Head of caudate nucleus (tissue), 42 donors: ENCODE measurements around the gene RAMACL.

ENCODE experiments used
- DNase-seq, 42 donors: peaks; one replicate each; pipeline versions ENCODE4 v3.0.0 to v3.0.0-alpha.2; 2020 to 2021; ENCODE audit warnings: mixed read lengths in 7 of 42
- intact Hi-C: fragments of 100-400 bp; cut with DNase I; formaldehyde crosslinking; loops from one replicate; pipeline ENCODE4 v1.15.0; 2022

RAMACL gene

DNA sequence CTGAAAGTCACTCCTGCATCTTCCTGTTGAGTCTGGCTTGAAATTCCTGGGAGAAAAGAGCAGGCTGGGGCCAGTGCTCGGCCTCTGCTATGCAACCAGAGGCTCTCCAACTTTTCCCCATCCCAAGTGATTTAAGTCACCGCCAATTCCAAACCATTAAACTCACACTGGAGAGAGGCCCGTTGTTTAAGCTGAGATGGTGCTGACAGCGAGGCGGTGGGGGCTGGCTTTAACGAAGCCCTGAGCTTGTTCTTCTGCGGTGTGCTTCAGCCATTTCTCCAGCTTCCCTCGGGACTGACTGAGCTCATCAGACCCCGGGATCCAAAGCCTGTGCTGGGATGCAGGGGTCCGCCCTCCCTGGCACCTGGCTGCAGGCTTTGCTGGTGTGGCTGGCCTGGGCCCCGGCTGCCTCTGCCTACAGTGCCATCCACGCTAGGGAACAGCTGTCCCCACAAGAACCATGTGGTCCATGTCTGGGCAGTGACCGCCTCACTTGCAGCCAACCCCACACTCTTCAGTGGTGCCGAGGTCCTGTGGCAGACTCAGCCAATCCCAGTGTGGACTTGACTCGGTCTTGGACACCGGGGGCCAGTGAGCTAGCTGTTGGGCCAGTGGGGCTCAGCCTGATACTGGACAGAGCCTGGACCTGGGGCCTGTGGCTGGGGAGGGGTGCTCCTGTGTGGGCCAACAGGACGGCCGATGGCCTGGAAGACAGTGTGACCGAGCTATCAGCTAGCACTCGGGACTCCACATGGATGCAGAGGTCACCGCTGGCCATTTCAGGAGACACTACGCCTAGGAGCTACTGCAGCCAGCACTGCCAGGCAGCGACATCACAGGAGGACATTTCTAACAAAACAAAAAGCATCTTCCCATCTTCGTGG lies 21.2 kb downstream of the RAMACL start:
- peak in 1 of 42 donors; percentile 6 for DNase-seq
- intact Hi-C loops: no loop called here

DNA sequence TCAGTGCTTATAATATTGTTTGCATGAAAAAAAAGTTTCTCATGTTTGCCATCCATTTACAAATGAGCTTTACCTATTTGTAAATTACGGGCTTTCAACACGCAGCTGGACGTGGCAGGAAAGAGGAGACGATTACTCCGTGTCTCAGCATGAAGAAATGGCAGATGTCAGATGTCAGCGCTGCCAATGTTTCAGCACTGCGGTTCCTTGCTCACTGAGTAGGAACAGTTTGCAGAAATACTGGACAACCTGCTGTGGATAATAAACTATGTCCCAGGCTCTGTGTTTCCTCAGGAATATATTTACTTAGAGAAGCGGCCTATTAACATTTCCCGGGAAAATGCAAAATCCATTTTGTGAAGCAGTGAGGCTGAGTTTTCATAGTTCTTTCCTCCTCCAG lies 22.7 kb downstream of the RAMACL start:
- DNase-seq: no peak

DNA sequence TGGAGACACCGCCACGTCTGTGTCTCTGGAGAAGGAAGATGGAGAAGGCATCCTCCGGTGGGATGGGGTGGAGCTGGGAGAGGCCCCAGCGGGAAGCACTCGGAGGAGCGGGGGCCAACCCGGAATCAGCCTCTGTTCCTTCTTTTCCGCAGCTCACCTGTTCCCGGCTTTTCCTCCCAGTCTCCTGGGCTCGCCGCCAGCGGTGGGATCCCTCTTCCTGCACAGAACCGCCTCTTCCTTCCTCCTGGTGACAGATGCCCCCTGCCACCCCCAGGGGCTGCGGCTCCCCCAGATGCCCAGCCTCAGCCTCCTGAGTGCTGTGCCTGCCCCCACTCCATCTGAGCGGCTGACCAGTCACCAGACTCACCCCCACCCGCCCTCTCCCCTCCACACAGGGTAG lies 23.3 kb downstream of the RAMACL start:
- DNase-seq: peak in 1 of 42 donors; percentile 6
- intact Hi-C loops: no loop called here

More for the DNA sequence above, 22.7 kb downstream of the RAMACL start:
- intact Hi-C loops: no loop called here

DNA sequence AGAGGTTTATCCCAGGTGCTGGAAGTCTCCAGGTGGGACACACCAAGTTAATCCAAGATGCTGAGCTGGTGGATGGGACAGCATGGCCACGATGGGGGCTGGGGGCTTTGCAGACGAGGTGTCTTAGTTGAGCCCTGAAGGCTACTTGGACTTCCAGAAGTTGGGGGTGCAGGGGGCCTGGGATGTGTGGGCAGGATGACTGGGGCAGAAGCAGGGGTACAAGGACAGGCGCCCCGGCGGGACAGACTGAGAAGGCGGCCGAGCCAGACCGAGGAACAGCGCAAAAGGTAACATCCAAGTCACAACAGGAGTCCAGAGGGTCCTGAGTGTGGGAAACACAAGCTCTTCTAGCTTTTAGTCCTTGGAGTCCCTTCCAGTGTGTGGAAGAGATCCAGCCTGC lies 23.8 kb downstream of the RAMACL start:
- peak in 1 of 42 donors; percentile 5 for DNase-seq
- intact Hi-C loops: no loop called here

DNA sequence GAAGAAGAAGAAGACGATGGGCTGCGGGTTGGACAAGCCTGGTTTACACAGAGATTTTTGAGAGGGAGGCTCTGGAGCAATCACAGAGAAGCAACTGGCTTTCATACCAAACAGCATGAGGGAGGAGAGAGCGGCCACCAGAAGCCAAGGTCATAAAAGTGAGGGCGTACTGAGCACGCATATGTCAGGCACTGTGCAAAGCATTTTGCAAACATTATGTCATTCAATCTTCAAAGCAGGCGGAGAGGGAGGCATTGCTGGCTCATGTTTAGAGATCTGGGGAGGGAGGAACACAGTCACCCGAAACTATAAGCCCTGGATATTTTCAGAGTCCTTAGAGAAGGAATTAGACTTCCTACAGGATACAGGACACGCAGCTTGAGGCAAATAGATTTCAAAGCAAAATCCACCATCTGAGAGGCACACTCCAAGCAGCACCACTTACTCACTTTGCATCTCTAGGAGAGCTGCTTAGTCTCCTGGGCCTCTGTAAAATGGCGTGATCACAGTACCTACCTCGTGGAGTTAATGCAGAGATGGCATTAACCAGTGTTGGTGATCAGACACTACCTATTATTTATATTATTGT lies 24.6 kb downstream of the RAMACL start:
- DNase-seq: no peak
- intact Hi-C loops: no loop called here

DNA sequence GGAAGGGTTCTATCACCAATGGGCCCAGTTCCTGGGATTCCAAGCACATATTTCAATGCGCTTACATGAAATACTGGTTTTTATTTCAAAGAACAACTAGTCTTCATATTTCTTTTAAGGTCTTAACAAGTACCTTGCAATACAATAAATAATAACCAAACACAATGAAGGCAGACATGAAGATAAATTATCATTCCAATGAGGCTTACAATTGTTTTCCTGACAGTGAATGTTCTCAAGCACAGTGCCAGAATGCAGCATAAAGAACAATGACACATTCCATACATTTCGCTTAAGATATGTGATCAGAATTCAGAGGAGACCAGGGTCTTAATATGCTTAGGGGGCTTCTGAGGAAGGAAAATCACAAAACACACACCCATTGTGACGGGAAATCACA lies 26.3 kb downstream of the RAMACL start:
- intact Hi-C loops: no loop called here
- DNase-seq: no peak

DNA sequence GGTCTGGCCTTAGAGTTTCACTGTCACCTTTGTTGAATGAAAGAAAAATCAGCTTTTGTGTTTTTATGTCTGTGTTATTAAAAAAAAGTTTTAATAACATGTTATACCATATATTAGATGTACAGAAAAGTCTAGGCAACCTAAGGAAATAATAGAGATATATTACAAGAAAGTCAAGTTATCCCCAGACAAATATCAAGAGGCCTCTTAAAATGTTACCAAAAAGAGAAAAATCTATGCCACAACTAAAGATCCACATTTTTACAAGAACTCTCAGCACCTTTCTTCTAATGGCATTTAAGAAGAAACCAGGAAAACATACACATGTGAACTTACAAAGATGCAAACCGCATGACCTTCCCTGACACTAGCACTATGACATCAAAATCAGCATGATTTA lies 26.8 kb downstream of the RAMACL start:
- intact Hi-C loops: loop anchor here (5.0 to 10.0 kb wide), 2 partner anchors 65 to 68 kb away; partner anchors contain the start of gene RPS6KA2
- no peak for DNase-seq

DNA sequence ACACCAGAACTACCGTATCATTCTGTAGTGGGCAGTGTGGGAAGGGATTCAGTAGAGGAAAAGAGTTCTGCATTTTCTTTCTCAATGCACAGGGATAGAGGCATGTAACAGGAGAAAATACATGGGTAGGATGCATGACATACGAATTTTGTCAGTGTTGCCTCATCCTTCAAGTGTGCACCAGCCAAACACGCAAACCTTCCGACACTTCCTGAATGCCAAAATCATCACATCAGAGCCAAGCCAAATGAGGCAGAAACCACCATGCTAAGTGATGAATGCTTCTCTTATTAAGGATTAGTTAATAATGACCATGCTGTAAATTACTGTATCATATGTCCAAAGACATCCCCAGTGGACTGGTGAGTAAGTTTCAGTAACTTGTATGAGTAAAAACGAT lies 27.3 kb downstream of the RAMACL start:
- intact Hi-C loops: loop anchor here (5.0 to 10.0 kb wide), 2 partner anchors 64 to 68 kb away; partner anchors contain the start of gene RPS6KA2
- no peak for DNase-seq

DNA sequence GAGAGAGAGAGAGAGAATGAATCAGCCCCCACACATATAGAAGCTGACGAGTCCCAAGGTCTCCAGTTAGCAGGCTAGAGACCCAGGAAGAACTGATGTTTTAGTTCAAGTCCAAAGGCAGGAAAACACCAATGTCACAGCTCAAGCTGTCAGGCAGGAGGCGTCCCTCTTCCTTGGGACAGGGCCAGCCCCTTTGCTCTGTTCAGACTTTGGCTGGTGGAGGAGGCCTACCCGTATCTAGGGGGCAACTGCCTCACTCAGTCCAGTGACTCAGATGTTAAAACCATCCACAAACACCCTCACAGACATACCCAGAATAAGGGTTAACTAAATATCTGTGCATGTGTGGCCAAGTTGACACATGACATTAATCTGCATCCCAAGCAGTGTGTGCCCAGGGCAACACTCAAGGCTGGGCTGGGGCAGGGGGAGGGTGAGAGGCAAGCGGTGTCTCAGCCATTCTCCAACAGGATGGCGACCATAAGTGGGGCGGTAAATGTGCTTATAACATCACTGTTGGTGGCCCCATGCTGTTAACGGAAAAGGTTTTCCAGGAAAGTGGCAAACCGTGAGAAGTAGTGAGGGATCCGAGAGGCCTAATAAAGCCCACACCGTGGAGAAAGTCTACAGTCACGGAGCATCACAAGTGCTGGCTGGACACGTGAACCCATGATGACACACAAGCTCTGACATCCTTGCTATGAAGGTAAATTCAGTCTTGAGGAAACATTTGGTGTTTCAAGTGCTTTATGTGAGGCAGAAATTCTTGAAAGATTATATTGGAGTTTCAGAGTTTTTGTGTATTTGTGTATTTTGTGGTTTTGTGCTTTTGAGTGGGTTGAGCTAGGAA lies 28.1 kb downstream of the RAMACL start:
- intact Hi-C loops: loop anchor here (5.0 to 10.0 kb wide), 2 partner anchors 64 to 69 kb away; partner anchors contain the start of gene RPS6KA2
- DNase-seq: no peak

DNA sequence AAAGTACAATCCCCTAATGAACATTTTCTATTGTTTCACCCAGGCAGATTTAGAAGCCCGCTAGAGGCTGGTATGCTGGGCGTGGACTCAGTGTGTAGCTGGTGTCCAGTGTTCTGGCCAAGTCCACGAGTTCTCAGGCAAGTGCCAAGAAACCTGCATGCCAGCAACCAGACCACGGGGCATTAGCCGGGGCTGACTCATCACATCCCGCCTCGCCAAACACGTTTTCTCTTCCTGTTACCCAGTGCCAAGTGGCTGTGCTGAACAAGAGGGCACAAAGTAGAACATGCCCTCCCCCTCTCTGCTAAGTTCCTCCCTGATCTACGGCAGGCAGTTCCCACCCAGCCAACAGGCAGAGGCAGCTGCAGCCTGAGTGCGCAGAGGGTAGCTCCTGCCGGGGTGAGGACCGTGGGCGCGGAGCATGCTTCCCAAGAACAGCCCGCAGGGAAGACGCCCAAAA lies 29.6 kb downstream of the RAMACL start:
- intact Hi-C loops: loop anchor here (5.0 to 10.0 kb wide), 2 partner anchors 62 to 70 kb away; partner anchors contain the start of gene RPS6KA2
- peak; percentile 78 to 97 (median 88) for DNase-seq

DNA sequence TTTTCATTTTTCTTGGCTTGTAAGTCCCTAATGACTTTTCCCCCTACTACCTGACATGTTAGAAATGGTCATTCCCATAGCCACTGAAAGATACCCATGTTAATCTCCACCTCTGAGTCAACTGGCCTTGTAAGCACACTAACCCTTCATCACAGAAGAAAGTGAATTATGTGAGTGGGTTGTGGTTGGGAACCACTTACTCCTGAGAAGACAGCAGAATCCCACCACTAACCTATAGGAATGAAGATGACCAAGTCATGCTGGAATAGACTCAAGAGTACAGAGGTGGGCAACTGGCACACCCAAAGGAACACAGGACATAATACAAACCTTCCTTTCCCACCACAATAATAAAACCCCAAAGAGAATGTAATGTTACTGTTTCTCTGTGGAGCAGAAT lies 30.1 kb downstream of the RAMACL start:
- DNase-seq: no peak
- intact Hi-C loops: loop anchor here (5.0 to 10.0 kb wide), 2 partner anchors 62 to 71 kb away; partner anchors contain the start of gene RPS6KA2

DNA sequence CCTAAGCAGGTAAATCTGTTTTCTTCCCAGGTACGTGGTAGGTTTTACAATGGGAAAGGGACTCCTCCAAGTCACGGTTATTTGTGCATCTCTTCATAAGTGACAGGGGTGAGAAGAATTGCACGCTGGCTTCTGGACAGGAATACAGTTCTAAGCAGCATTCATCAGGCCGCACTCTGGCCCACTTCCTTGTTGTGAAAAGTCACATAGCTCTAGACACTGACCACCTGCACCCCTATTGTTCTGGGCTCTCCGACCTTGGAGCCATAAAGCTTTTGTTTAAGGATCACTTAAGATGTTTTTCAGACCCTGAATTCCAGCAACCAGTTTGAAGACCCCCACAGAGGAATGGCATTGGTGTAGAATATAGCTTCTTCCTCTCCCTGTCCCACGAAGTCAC lies 31.4 kb downstream of the RAMACL start:
- intact Hi-C loops: loop anchor here (5.0 to 10.0 kb wide), 2 partner anchors 60 to 72 kb away; partner anchors contain the start of gene RPS6KA2
- DNase-seq: no peak

DNA sequence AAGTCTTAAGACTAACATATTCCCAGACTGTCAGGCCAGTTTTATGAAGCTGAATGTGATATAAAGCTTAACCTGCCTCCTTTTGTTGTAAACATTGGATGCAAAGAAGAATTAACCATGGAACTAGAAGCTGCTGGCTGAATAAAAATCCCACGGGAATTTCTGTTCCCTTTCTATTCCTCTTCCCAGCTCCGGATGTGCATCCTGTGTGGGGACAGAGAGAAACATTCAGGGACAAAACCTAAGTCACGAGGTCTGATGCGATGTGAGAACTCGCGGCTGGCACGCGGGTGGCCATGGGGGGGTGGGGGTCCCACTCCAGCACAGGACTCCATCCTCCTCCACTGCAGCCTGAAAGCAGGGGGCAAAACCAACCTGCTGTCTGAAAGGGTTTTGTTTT lies 32.2 kb downstream of the RAMACL start:
- intact Hi-C loops: loop anchor here (10.0 kb wide), 1 partner anchor 60 kb away; no protein-coding TSS in a partner anchor
- DNase-seq: peak in 1 of 42 donors; percentile 47

DNA sequence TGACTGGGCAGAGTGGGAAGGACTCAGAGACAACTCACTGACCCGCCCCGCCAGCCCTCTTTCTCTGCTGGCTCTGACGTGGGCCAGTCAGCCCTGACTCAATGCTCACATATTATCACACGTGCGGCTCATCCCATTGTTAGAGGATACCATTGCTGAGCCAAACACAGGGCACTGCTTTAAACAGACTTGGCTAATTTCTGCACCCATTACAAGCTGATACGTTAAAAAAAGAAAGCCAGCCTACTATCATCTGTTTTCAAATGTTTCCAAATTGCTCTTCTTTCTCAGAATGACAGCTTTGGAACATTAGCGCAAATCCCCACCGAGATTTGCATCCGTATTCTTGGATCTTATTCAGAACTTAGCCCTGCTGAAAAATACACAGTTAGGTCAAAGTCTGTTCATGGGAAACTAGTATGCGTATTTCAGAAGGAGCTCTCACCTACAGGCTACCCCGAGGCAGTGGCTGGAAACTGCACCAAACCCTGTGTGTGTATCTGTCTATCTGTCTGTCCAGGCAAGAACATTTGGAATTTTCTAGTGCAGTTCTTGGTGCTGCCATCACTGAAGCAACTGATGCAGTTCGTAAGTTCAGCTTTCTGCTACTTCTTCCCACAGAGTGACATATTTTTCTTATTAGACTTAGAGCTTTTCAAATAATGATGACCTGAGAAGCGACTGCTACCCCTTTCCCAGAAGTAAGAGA lies 32.8 kb downstream of the RAMACL start:
- DNase-seq: peak in 21 of 42 donors; percentile 28 to 67 (median 43)
- intact Hi-C loops: loop anchor here (10.0 kb wide), 1 partner anchor 59 kb away; no protein-coding TSS in a partner anchor

DNA sequence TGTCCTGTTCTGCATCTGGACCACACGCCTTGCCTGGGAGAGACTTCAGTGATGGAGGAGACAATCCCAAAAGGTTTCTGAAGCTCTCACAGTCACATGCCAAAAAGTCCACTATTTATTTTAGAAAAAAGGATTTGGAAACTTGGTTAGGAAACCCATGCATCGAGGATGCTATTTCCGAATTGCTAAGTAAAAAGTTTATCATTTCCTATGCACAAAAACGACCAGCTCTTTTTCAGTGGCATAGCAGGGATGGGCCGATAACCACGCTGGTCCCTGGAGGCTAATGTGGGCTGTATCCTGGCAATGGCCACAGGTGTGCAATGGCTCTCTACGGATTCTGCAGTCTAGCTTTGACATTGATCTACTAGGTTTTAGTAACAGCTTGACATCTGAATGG lies 33.9 kb downstream of the RAMACL start:
- intact Hi-C loops: loop anchor here (10.0 kb wide), 1 partner anchor 58 kb away; no protein-coding TSS in a partner anchor
- DNase-seq: no peak

DNA sequence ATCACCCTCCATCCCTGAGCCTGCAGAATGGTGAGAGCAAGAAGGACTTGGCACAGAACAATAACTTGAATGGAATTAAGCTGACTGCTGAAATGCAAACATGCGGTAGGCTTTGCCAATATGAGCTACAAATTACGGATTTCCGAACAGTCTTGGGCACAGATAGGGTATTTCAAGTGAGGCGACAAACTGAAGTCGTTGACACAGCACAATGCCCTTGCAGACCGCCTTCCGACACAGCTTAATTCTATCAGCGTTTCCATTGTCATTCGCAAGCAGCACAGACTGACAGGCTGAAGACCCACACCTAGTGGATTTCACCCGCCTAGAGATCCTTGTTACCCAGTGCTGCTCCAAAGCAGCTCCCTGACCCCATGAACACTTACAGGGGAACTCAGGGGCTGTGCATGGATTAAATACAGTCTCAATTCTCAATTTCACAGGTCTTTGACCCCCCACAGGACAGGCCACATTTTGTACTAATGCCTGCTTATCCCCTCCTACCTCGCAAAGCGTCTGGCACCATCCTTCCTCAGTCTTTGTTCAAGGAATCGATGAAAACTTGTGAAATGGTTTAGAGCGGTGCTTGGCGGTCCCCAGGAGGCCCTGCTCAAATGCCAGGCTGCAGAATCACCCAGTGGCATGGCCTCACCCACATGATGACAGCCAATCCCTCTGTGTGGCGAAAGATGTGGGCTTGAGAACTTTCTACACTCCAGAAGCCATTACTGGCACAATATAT lies 34.6 kb downstream of the RAMACL start:
- no peak for DNase-seq
- intact Hi-C loops: loop anchor here (10.0 kb wide), 1 partner anchor 57 kb away; no protein-coding TSS in a partner anchor

DNA sequence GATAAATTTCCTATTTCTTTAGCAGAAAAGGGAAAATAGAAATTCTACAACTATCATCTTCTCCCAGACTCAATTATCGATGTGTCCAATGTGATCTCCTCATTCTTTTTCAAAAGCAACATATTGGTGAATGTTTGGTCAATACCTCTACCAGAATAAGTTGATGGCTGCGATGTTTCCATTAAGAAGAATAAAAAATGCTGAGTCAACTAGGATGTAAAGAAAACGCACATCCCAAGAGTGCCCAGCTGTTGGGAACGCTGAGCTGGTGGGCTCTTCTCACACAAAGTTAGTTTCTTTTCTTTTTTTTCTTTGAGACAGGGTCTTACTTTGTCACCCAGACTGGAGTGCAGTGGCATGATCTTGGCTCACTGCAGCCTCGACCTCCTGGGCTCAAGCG lies 39.8 kb downstream of the RAMACL start:
- no peak for DNase-seq
- intact Hi-C loops: no loop called here
